ENCODE results near the gene MARK4. TPM values are rescaled to one million over a fixed set of nuclear protein-coding genes. Genes with fewer than 3 reads are reported as not detected.

The MARK4 gene
- total RNA-seq, 1 donor from 2014 or later = 47.3 TPM

DNA sequence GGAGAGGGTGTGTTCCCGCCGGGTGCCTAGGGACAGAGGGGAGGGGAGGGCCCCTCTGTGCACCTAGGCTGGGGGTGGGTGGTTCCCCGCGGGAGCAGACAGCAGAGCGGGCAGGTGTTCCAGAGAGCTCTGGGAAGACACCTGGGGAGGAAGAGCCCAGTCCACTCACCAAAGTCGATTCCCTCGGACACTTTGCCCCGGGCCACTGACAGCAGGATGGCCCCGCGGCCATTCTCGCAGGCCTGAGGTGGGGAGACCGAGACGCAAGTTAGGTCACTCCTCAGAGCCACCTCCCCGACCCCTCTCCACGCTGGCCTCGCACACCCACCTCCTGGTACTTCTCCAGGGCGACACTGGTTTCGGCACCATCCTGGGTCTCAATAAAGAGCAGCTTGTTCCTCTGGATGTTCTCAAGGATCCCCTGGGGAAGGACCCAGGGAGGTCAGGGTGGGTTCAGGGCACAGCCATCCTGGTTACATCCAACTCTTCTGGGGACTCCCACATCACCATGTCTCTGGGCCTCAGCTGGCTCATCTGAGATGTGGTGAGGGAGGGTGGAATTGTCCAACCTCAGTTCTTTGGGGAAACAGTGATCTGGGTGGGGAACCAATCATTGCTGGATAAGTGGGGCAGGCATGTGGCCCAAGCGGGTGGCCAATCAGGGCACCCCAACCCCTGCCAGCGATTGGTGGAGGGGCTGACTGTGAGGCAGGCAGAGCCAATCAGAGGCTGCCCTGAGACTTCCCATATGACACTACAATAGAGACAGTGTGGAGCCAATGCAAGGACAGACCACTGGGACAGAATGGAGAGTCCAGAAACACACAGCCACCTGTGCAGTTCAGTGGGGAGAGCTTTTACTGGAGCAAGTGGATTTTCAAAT lies 102.1 kb downstream of the MARK4 start:
- Mint-ChIP-seq H3K27ac (no peak overlapping the region), H3K36me3 (peaks cover 7% of the 10 kb centered on the region)

DNA sequence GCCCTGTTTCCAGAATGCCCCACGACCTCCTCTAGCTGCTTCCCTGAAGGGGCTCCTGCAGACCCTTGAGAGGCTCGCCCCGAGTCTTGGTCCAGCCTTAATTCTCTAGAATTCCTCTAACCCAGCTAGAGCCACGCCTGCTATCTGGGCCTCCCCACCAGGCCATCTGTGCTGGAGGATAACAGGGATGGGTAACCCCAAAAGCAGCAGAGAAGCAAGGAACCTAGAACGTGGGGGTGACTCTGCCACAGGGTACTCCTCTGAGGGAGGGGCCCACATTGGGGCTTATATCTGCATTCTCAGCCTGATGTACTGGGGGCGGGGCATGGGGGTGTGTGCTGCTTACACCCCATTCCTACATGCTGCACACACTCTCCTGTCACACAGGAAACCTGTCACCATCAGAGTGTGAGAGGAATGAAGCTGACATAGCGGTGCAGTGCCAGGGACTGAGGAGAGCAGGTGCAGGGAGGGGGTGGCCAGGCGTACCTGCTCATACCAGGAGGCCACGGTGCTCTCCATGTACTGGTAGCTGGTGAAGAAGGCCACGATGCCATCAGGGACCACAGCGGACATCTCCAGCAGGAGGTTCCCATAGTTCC lies 103.3 kb downstream of the MARK4 start:
- no peaks in the 10 kb centered on the region for H3K4me1 Mint-ChIP-seq (ENCODE audit: unreplicated experiment)

More for the DNA sequence above, 102.1 kb downstream of the MARK4 start:
- Mint-ChIP-seq H3K9me3 (no peaks in the 10 kb centered on the region), H3K4me3 (no peak overlapping the region), H3K4me1 (ENCODE audit: unreplicated experiment) (no peaks in the 10 kb centered on the region), H3K27me3 (no peaks in the 10 kb centered on the region)
- TF ChIP-seq, protein P1, sequence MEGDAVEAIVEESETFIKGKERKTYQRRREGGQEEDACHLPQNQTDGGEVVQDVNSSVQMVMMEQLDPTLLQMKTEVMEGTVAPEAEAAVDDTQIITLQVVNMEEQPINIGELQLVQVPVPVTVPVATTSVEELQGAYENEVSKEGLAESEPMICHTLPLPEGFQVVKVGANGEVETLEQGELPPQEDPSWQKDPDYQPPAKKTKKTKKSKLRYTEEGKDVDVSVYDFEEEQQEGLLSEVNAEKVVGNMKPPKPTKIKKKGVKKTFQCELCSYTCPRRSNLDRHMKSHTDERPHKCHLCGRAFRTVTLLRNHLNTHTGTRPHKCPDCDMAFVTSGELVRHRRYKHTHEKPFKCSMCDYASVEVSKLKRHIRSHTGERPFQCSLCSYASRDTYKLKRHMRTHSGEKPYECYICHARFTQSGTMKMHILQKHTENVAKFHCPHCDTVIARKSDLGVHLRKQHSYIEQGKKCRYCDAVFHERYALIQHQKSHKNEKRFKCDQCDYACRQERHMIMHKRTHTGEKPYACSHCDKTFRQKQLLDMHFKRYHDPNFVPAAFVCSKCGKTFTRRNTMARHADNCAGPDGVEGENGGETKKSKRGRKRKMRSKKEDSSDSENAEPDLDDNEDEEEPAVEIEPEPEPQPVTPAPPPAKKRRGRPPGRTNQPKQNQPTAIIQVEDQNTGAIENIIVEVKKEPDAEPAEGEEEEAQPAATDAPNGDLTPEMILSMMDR (conservative IDR thresholded peaks at IDR 0.05) = no peak
- no peak for DNase-seq (ENCODE audit: extremely low spot score, unreplicated experiment)

More for the DNA sequence above, 103.3 kb downstream of the MARK4 start:
- DNase-seq (ENCODE audit: extremely low spot score, unreplicated experiment) = no peak
- H3K4me3 Mint-ChIP-seq = no peak overlapping the region
- no peak overlapping the region for H3K27ac Mint-ChIP-seq
- no peaks in the 10 kb centered on the region for H3K27me3 Mint-ChIP-seq
- no peaks in the 10 kb centered on the region for H3K9me3 Mint-ChIP-seq
- TF ChIP-seq, protein P1 (conservative IDR thresholded peaks at IDR 0.05) = no peak
- peaks cover 7% of the 10 kb centered on the region for H3K36me3 Mint-ChIP-seq

Other genes starting within 250 kb of the MARK4 start
- 6.9 and 8.4 TPM in 2 replicates for gene RELB, start 249.8 kb upstream of the MARK4 start, total RNA-seq (ENCODE audit: low replicate concordance)
- gene CLASRP, start 212.2 kb upstream of the MARK4 start, total RNA-seq (ENCODE audit: low replicate concordance) = 80.4 and 111 TPM in 2 replicates
- gene ZNF296, start 174.8 kb upstream of the MARK4 start, total RNA-seq (ENCODE audit: low replicate concordance) = 2.2 and 3.7 TPM in 2 replicates
- 32.2 and 35.6 TPM in 2 replicates for gene GEMIN7, start 172.0 kb upstream of the MARK4 start, total RNA-seq (ENCODE audit: low replicate concordance)
- gene PPP1R37, start 158.1 kb upstream of the MARK4 start, total RNA-seq (ENCODE audit: low replicate concordance) = 44.7 and 63.7 TPM in 2 replicates
- 0.56 and 1.3 TPM in 2 replicates for gene NKPD1, start 90.3 kb upstream of the MARK4 start, total RNA-seq (ENCODE audit: low replicate concordance)
- 36.7 and 41.3 TPM in 2 replicates for gene TRAPPC6A, start 73.0 kb upstream of the MARK4 start, total RNA-seq (ENCODE audit: low replicate concordance)
- 9.2 and 10.2 TPM in 2 replicates for gene BLOC1S3, start 72.5 kb upstream of the MARK4 start, total RNA-seq (ENCODE audit: low replicate concordance)
- gene EXOC3L2, start 5.9 kb upstream of the MARK4 start, total RNA-seq (ENCODE audit: low replicate concordance) = 0.60 TPM in 1 of 2 replicates, not detected in the other
- gene CKM, start 71.6 kb downstream of the MARK4 start, total RNA-seq (ENCODE audit: low replicate concordance) = 0.24 and 1.4 TPM in 2 replicates
- gene KLC3, start 89.5 kb downstream of the MARK4 start, total RNA-seq (ENCODE audit: low replicate concordance) = 4.9 and 12.8 TPM in 2 replicates
- 26.9 and 55.8 TPM in 2 replicates for gene ERCC2, start 119.3 kb downstream of the MARK4 start, total RNA-seq (ENCODE audit: low replicate concordance)
- gene PPP1R13L, start 153.8 kb downstream of the MARK4 start, total RNA-seq (ENCODE audit: low replicate concordance) = 38.6 and 110 TPM in 2 replicates
- gene POLR1G, start 155.4 kb downstream of the MARK4 start, total RNA-seq (ENCODE audit: low replicate concordance) = 7.2 and 9.5 TPM in 2 replicates
- gene ERCC1, start 172.6 kb downstream of the MARK4 start, total RNA-seq (ENCODE audit: low replicate concordance) = 57.3 and 71.8 TPM in 2 replicates
- gene FOSB, start 216.7 kb downstream of the MARK4 start, total RNA-seq (ENCODE audit: low replicate concordance) = 28.4 and 178 TPM in 2 replicates
- gene RTN2, start 245.8 kb downstream of the MARK4 start, total RNA-seq (ENCODE audit: low replicate concordance) = 11.9 and 13.0 TPM in 2 replicates
- 0.48 TPM in 1 of 2 replicates, not detected in the other for gene PPM1N, start 247.2 kb downstream of the MARK4 start, total RNA-seq (ENCODE audit: low replicate concordance)

All from type B pancreatic cell (in vitro differentiated cells).